Loucy (cell line): Measurements from ENCODE around the gene SEMA3F.

Experiments
- EZH2phosphoT487 ChIP-seq: fragments of 200-600 bp; IDR thresholded peaks from 2 replicates; pipeline ENCODE4 v1.6.1; 2018; ENCODE audit warnings: antibody characterized with exemption, mild to moderate bottlenecking, moderate library complexity, borderline replicate concordance
- TF ChIP-seq, protein P1 (sequence below): fragments of 200-600 bp; sonication (generic); conservative IDR thresholded peaks from 2 replicates; pipeline ENCODE4 v1.5.1; 2014; ENCODE audit warnings: mild to moderate bottlenecking, antibody characterized with exemption, low read length

DNA sequence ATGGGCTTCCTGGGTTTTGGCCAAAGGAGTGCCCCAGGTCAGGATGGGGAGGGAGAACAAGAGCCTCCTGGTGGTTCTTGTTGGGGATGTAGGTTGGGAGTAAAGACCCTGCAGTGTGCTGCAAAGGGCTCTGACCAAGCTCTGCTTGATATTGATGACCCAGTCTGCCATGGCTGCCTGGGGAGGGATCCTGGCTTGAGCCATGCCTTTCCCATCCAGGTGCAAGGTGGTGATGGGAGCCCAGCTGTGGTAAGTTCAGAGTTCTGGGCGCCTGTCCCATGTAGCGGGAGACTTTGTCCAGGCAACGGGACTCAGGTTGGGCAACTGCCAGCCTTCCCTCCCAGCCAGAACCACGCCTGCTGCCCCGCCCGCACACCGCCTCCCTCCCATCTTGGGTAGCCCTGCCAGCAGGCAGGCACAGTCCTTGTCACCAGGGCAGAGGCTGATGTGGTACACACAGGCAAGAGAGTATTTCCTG is 83.5 kb downstream of the SEMA3F start:
- TF ChIP-seq, protein P1, sequence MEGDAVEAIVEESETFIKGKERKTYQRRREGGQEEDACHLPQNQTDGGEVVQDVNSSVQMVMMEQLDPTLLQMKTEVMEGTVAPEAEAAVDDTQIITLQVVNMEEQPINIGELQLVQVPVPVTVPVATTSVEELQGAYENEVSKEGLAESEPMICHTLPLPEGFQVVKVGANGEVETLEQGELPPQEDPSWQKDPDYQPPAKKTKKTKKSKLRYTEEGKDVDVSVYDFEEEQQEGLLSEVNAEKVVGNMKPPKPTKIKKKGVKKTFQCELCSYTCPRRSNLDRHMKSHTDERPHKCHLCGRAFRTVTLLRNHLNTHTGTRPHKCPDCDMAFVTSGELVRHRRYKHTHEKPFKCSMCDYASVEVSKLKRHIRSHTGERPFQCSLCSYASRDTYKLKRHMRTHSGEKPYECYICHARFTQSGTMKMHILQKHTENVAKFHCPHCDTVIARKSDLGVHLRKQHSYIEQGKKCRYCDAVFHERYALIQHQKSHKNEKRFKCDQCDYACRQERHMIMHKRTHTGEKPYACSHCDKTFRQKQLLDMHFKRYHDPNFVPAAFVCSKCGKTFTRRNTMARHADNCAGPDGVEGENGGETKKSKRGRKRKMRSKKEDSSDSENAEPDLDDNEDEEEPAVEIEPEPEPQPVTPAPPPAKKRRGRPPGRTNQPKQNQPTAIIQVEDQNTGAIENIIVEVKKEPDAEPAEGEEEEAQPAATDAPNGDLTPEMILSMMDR, result no peak
- no peak for TF ChIP-seq EZH2phosphoT487
